Ovary (tissue), 9 donors: Measurements from ENCODE around the gene UNKL. TPM values are rescaled to one million over a fixed set of nuclear protein-coding genes. Genes with fewer than 3 reads are reported as not detected.

Experiments used
- DNase-seq, 5 donors: peaks; one replicate each; pipeline ENCODE4 v3.0.0-alpha.2; 2019 to 2020
- H3K27ac ChIP-seq, 2 donors: fragments of 200-600 bp; one replicate each; pipeline versions ENCODE4 v1.5.1 to v1.8.0; 2019 to 2022
- H3K27me3 ChIP-seq: fragments of 200-600 bp; one replicate; pipeline ENCODE4 v1.8.0; 2022
- H3K36me3 ChIP-seq: fragments of 200-600 bp; sonication (generic); one replicate; pipeline ENCODE4 v1.5.1; 2019
- H3K4me1 ChIP-seq: one replicate; pipeline ENCODE4 v1.8.1; 2013; ENCODE audit warnings: mild to moderate bottlenecking, moderate library complexity; ENCODE audit not compliant: insufficient read depth
- H3K4me3 ChIP-seq: fragments of 200-600 bp; sonication (generic); one replicate; pipeline ENCODE4 v1.5.1; 2017
- H3K9me3 ChIP-seq, 2 donors: fragments of 200-600 bp in 1 of 2; sonication (generic) in 1 of 2; one replicate each; pipeline versions ENCODE4 v1.5.1 to v1.8.1; 2013 to 2019; ENCODE audit warnings: mild to moderate bottlenecking in 1 of 2, moderate library complexity in 1 of 2
- CTCF ChIP-seq, 3 donors: fragments of 450-650 bp in 2 of 3; fragments of 200-600 bp in 1 of 3; IDR thresholded peaks; one replicate each; pipeline versions ENCODE4 v1.5.1 to v1.8.0; 2016 to 2022; ENCODE audit warnings: antibody characterized with exemption in 3 of 3, mild to moderate bottlenecking in 1 of 3
- EP300 ChIP-seq: sonication (generic); formaldehyde crosslinking; IDR thresholded peaks from one replicate; pipeline ENCODE4 v1.6.1; 2017; ENCODE audit warnings: antibody characterized with exemption
- POLR2A ChIP-seq: fragments of 450-650 bp; IDR thresholded peaks from one replicate; pipeline ENCODE4 v1.6.1; 2017; ENCODE audit warnings: antibody characterized with exemption, mild to moderate bottlenecking, moderate library complexity
- WGBS, 3 donors: extraction: QIAGEN DNeasy Blood & Tissue Kit in 1 of 3; methylation state at CpG; one replicate each; pipeline versions ENCODE4 v1.1.5 to v1.1.7; 2013 to 2017; 5-methylcytosine and 5-hydroxymethylcytosine counted together
- intact Hi-C, 4 donors: fragments of 100-400 bp; cut with DNase I; formaldehyde crosslinking; loops; one replicate each; pipeline versions ENCODE4 v1.11.0 to v1.15.1; 2022 to 2023
- polyA plus RNA-seq, 2 donors: library from polyadenylated mRNA; stranded (reverse); fragments of 200-250 nt in 1 of 2; fragments of 350-450 nt in 1 of 2; fragmentation: Illumina TruSeq in 1 of 2; extraction: RNeasy Lipid Tissue Mini Kit (QIAGEN cat#74804) in 1 of 2; gene quantifications; one replicate each; pipeline ENCODE4 v1.2.3, GENCODE V29; 2013 to 2014
- total RNA-seq, 7 donors: library from RNA; depleted of rRNA in 2 of 7; stranded (reverse); fragments of >200 nt in 2 of 7; fragmentation: NEBNext Ultra II Directional in 3 of 7; extraction: Animal tissue kit (Norgen Biotek cat#: 25700) in 3 of 7; gene quantifications; one replicate each; pipeline versions ENCODE4 v1.1.0 to v1.2.4, GENCODE V29; 2016 to 2023
- donor health status: DM: no; HTN: no; CAD: no; lungs with moderate emphysema.
- donor health status: DM: no; HTN: no; CAD: no.
- donor health status: Bipolar disorder and iron deficiency.
- donor health status: DM: yes; HTN: yes; CAD: no.
- donor health status: DM: no; HTN: no; CAD: no.
- donor health status: DM: yes; HTN: yes; CAD: no.

The UNKL gene
- total and polyA plus RNA-seq, 9 donors: 7.0 to 44.8 (median 32.5) TPM

- H3K27me3 ChIP-seq: no peaks in the 10 kb centered on the region
- DNase-seq: no peak
- H3K27ac ChIP-seq: no peak overlapping the region
- TF ChIP-seq CTCF (IDR thresholded peaks at IDR 0.05) (no peak), POLR2A (no peak), EP300 (no peak)
- H3K4me1 ChIP-seq: no peaks in the 10 kb centered on the region
- H3K9me3 ChIP-seq: no peaks in the 10 kb centered on the region
- WGBS, 3 donors: 87 to 91% (median 90%) methylated on average over 15 to 16 of the region's 16 CpGs
- H3K4me3 ChIP-seq: no peak overlapping the region
- intact Hi-C loops: no loop called here
- no peaks in the 10 kb centered on the region for H3K36me3 ChIP-seq
These were observed 27.2 kb downstream of the UNKL start for GRCh38 chr16:1387331-1387730.

DNA sequence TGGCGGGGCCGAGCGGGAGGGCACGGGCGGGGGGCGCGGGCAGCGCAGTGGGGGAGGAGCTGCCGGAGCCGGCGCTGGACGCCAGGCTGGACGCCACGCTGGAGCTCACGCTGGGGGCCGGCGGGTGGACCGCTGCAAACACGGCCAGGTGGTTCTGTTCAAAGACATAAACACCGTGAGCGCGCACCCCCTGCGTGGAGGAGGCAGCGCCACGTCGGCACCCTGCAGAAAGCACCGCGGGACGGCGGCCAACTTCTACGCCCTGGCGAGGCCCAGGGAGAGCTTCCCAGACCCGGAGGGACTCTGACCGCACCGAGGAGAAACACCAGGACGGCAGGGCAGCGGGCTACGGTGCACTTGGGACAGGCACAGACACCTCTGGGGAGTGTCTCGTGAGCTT lies 29.3 kb downstream of the UNKL start:
- TF ChIP-seq POLR2A (no peak), CTCF (IDR thresholded peaks at IDR 0.05) (no peak), EP300 (no peak)
- no peak for DNase-seq
- 91 to 93% (median 91%) methylated on average over 39 of the region's 39 CpGs for WGBS, 3 donors
- Histone ChIP-seq H3K4me1 (no peaks in the 10 kb centered on the region), H3K36me3 (no peaks in the 10 kb centered on the region), H3K27me3 (no peaks in the 10 kb centered on the region), H3K9me3 (no peaks in the 10 kb centered on the region), H3K27ac (no peak overlapping the region), H3K4me3 (no peak overlapping the region)
- intact Hi-C loops: no loop called here

GRCh38 chr16:1383556-1383955 lies 30.9 kb downstream of the UNKL start:
- Histone ChIP-seq H3K27me3 (no peaks in the 10 kb centered on the region), H3K36me3 (no peaks in the 10 kb centered on the region), H3K9me3 (no peaks in the 10 kb centered on the region), H3K27ac (no peak overlapping the region), H3K4me1 (peaks cover 5% of the 10 kb centered on the region), H3K4me3 (no peak overlapping the region)
- no peak for DNase-seq
- 84 to 96% (median 86%) methylated on average over 16 to 18 of the region's 18 CpGs for WGBS, 3 donors
- intact Hi-C loops: no loop called here
- TF ChIP-seq POLR2A: no peak
- no peak for TF ChIP-seq CTCF (IDR thresholded peaks at IDR 0.05)
- no peak for TF ChIP-seq EP300

GRCh38 chr16:1381612-1382406 lies 32.7 kb downstream of the UNKL start:
- TF ChIP-seq EP300: no peak
- no peak for TF ChIP-seq POLR2A
- H3K36me3 ChIP-seq: no peaks in the 10 kb centered on the region
- intact Hi-C loops: no loop called here
- H3K27ac ChIP-seq: no peak overlapping the region
- H3K4me3 ChIP-seq: no peak overlapping the region
- H3K4me1 ChIP-seq: peaks cover 5% of the 10 kb centered on the region
- H3K27me3 ChIP-seq: no peaks in the 10 kb centered on the region
- DNase-seq: no peak
- no peaks in the 10 kb centered on the region for H3K9me3 ChIP-seq
- WGBS, 3 donors: 84 to 91% (median 90%) methylated on average over 9 of the region's 9 CpGs

- TF ChIP-seq CTCF (IDR thresholded peaks at IDR 0.05): no peak
- no peak for TF ChIP-seq POLR2A
- no peak for TF ChIP-seq EP300
- no peak overlapping the region for H3K4me3 ChIP-seq
- no peaks in the 10 kb centered on the region for H3K27me3 ChIP-seq
- no peak overlapping the region for H3K27ac ChIP-seq
- intact Hi-C loops: no loop called here
- DNase-seq: no peak
- no peaks in the 10 kb centered on the region for H3K36me3 ChIP-seq
- H3K9me3 ChIP-seq: no peaks in the 10 kb centered on the region
- 83 to 86% (median 84%) methylated on average over 10 of the region's 10 CpGs for WGBS, 3 donors
- H3K4me1 ChIP-seq: peaks cover 5% of the 10 kb centered on the region
These were observed 34.3 kb downstream of the UNKL start for GRCh38 chr16:1380195-1380594.
